SU-DHL-6 (cell line): ENCODE results near the gene LRRC8A.

Experiments
- H2AFZ ChIP-seq: fragments of 200-600 bp; sonication (generic); 2 replicates; pipeline ENCODE4 v1.6.1; 2014; ENCODE audit warnings: low read depth, mild to moderate bottlenecking, moderate library complexity, mixed read lengths, antibody characterized with exemption, low read length; ENCODE audit not compliant: severe bottlenecking
- H3F3A ChIP-seq: fragments of 200-600 bp; shearing (Covaris generic); 2 replicates; pipeline ENCODE4 v1.6.0; 2016; ENCODE audit warnings: antibody characterized with exemption, mild to moderate bottlenecking; ENCODE audit not compliant: insufficient read depth
- H3K27ac ChIP-seq: fragments of 200-600 bp; sonication (generic); 2 replicates; pipeline ENCODE4 v1.5.1; 2016; ENCODE audit warnings: low read depth, mild to moderate bottlenecking, low read length, moderate library complexity, mixed read lengths
- H3K27me3 ChIP-seq: fragments of 200-600 bp; sonication (generic), shearing (Covaris generic); 2 replicates; pipeline ENCODE4 v1.6.0; 2014; ENCODE audit warnings: mild to moderate bottlenecking, low read length
- H3K36me3 ChIP-seq: fragments of 200-600 bp; sonication (generic); 2 replicates; pipeline ENCODE4 v1.6.1; 2014; ENCODE audit warnings: mild to moderate bottlenecking, low read length, mixed read lengths
- H3K4me2 ChIP-seq: fragments of 300-600, 200-600 bp; shearing (Covaris generic), sonication (generic); 2 replicates; pipeline ENCODE4 v1.6.0; 2014; ENCODE audit warnings: low read length, low read depth, mild to moderate bottlenecking; ENCODE audit not compliant: poor library complexity, severe bottlenecking
- H3K4me3 ChIP-seq: fragments of 200-600 bp; sonication (generic); 2 replicates; pipeline ENCODE4 v1.5.1; 2014; ENCODE audit warnings: antibody characterized with exemption, low read length, mild to moderate bottlenecking, mixed read lengths; ENCODE audit not compliant: insufficient read depth, poor library complexity, severe bottlenecking
- H3K79me2 ChIP-seq: fragments of 200-600 bp; sonication (generic); 2 replicates; pipeline ENCODE4 v1.6.1; 2014; ENCODE audit warnings: mild to moderate bottlenecking, low read length, moderate library complexity; ENCODE audit not compliant: insufficient read depth
- H3K9ac ChIP-seq: fragments of 200-600 bp; sonication (generic); 2 replicates; pipeline ENCODE4 v1.7.0; 2014; ENCODE audit warnings: mild to moderate bottlenecking, low read length
- H3K9me2 ChIP-seq: fragments of 200-600 bp; sonication (generic); replicated peaks from 2 replicates; pipeline ENCODE4 v1.6.1; 2014; ENCODE audit warnings: low read length; ENCODE audit not compliant: insufficient read depth
- H3K9me3 ChIP-seq: fragments of 200-600 bp; sonication (generic); 2 replicates; pipeline ENCODE4 v1.6.1; 2014; ENCODE audit warnings: low read length, mixed read lengths; ENCODE audit not compliant: insufficient read depth
- H4K20me1 ChIP-seq: fragments of 200-600 bp; sonication (generic); 2 replicates; pipeline ENCODE4 v1.6.1; 2014; ENCODE audit warnings: low read depth, mild to moderate bottlenecking, antibody characterized with exemption, low read length, moderate library complexity, mixed read lengths
- EZH2phosphoT487 ChIP-seq: fragments of 200-600 bp; sonication (generic), shearing (Covaris generic); conservative IDR thresholded peaks from 2 replicates; pipeline ENCODE4 v1.6.1; 2018; ENCODE audit warnings: mild to moderate bottlenecking, antibody characterized with exemption, low read length, moderate library complexity, mixed read lengths
- TF ChIP-seq, protein P1 (sequence below): fragments of 200-600 bp; sonication (generic); IDR thresholded peaks from one replicate; pipeline ENCODE4 v1.5.1; 2017; ENCODE audit warnings: antibody characterized with exemption, mild to moderate bottlenecking, low read length, moderate library complexity; ENCODE audit not compliant: insufficient read depth, poor library complexity, severe bottlenecking

The LRRC8A gene

DNA sequence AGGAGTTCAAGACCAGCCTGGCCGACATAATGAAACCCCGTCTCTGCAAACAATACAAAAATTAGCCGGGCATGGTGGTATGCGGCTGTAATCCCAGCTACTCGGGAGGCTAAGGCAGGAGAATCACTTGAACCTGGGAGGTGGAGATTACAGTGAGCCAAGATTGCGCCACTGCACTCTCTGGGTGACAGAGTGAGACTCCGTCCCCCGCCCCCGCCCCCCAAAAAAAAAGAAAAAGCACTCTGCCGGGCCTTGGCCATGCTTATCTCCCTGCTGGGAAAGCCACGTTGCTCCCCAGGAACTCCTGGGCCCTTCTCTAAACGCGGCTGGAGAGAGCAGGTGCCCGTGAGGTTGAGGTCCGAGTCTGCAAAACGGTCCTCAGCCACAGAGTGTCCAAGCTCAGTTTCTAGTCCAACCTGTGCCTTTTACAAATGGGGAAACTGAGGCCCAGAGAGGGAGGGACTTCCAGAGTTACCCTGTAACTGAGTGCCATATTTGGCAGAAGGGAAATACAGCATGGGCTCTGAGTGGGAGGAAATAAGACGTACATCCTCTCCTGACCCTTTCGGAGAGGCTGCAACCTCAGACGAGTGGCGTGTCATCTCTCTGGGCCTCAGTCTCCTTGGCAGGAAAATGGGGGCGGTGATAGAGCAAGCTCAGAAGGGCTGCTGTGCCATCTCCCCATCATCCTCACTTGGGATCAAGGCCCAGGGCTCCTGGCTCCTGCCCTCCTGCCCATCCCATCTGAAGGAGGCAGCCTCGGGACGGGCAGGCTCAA is 32.3 kb downstream of the LRRC8A start:
- H3F3A ChIP-seq, result peaks cover 9% of the 10 kb centered on the region
- no peaks in the 10 kb centered on the region for H3K27me3 ChIP-seq
- H3K9me2 ChIP-seq, result no peaks in the 10 kb centered on the region
- H3K27ac ChIP-seq, result no peak overlapping the region
- H3K9ac ChIP-seq, result no peak overlapping the region
- peaks cover 22% of the 10 kb centered on the region for H3K79me2 ChIP-seq
- no peaks in the 10 kb centered on the region for H4K20me1 ChIP-seq
- no peak overlapping the region for H3K4me2 ChIP-seq
- no peak for TF ChIP-seq EZH2phosphoT487
- TF ChIP-seq, protein P1, sequence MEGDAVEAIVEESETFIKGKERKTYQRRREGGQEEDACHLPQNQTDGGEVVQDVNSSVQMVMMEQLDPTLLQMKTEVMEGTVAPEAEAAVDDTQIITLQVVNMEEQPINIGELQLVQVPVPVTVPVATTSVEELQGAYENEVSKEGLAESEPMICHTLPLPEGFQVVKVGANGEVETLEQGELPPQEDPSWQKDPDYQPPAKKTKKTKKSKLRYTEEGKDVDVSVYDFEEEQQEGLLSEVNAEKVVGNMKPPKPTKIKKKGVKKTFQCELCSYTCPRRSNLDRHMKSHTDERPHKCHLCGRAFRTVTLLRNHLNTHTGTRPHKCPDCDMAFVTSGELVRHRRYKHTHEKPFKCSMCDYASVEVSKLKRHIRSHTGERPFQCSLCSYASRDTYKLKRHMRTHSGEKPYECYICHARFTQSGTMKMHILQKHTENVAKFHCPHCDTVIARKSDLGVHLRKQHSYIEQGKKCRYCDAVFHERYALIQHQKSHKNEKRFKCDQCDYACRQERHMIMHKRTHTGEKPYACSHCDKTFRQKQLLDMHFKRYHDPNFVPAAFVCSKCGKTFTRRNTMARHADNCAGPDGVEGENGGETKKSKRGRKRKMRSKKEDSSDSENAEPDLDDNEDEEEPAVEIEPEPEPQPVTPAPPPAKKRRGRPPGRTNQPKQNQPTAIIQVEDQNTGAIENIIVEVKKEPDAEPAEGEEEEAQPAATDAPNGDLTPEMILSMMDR, result no peak
- no peak overlapping the region for H3K4me3 ChIP-seq
- H2AFZ ChIP-seq, result no peak overlapping the region
- H3K9me3 ChIP-seq, result no peaks in the 10 kb centered on the region
- H3K36me3 ChIP-seq, result no peaks in the 10 kb centered on the region

DNA sequence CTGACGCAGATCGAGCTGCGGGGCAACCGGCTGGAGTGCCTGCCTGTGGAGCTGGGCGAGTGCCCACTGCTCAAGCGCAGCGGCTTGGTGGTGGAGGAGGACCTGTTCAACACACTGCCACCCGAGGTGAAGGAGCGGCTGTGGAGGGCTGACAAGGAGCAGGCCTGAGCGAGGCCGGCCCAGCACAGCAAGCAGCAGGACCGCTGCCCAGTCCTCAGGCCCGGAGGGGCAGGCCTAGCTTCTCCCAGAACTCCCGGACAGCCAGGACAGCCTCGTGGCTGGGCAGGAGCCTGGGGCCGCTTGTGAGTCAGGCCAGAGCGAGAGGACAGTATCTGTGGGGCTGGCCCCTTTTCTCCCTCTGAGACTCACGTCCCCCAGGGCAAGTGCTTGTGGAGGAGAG is 34.3 kb downstream of the LRRC8A start:
- Histone ChIP-seq H3K4me3 (no peak overlapping the region), H3K4me2 (no peak overlapping the region), H2AFZ (no peak overlapping the region), H3F3A (peaks cover 20% of the 10 kb centered on the region), H3K27me3 (no peaks in the 10 kb centered on the region), H3K79me2 (peaks cover 18% of the 10 kb centered on the region), H3K9me2 (no peaks in the 10 kb centered on the region), H4K20me1 (no peaks in the 10 kb centered on the region), H3K9ac (no peak overlapping the region), H3K36me3 (no peaks in the 10 kb centered on the region), H3K9me3 (no peaks in the 10 kb centered on the region), H3K27ac (no peak overlapping the region)
- no peak for TF ChIP-seq EZH2phosphoT487
- TF ChIP-seq, protein P1, result no peak

DNA sequence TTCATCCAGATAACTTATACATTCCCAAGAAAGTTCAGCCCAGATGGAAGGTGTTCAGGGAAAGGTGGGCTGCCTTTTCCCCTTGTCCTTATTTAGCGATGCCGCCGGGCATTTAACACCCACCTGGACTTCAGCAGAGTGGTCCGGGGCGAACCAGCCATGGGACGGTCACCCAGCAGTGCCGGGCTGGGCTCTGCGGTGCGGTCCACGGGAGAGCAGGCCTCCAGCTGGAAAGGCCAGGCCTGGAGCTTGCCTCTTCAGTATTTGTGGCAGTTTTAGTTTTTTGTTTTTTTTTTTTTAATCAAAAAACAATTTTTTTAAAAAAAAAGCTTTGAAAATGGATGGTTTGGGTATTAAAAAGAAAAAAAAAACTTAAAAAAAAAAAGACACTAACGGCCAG is 34.8 kb downstream of the LRRC8A start:
- no peak overlapping the region for H3K4me2 ChIP-seq
- H4K20me1 ChIP-seq, result no peaks in the 10 kb centered on the region
- no peak overlapping the region for H3K4me3 ChIP-seq
- H3K79me2 ChIP-seq, result peaks cover 14% of the 10 kb centered on the region
- no peak overlapping the region for H2AFZ ChIP-seq
- no peaks in the 10 kb centered on the region for H3K27me3 ChIP-seq
- H3K27ac ChIP-seq, result no peak overlapping the region
- H3K9me3 ChIP-seq, result no peaks in the 10 kb centered on the region
- no peaks in the 10 kb centered on the region for H3K36me3 ChIP-seq
- no peak for TF ChIP-seq EZH2phosphoT487
- TF ChIP-seq, protein P1, result no peak
- H3F3A ChIP-seq, result peaks cover 24% of the 10 kb centered on the region
- no peak overlapping the region for H3K9ac ChIP-seq
- no peaks in the 10 kb centered on the region for H3K9me2 ChIP-seq
